Measurements from ENCODE around the gene TBK1. TPM values are rescaled to one million over a fixed set of nuclear protein-coding genes. Genes with fewer than 3 reads are reported as not detected.
"Not testable (repeated sequence)": the region's sequence is repeated elsewhere in the genome, so short reads cannot be mapped to it uniquely, and the experiment has no call there.

The TBK1 gene
- total RNA-seq, 1 donor from 2014 or later = 7.4 TPM

- ATAC-seq (no peak), DNase-seq (ENCODE audit: low spot score) (no peak)
These were observed 86.2 kb downstream of the TBK1 start for GRCh38 chr12:64538121-64538520.

- not testable (repeated sequence) for DNase-seq (ENCODE audit: low spot score); ATAC-seq
These were observed 90.6 kb downstream of the TBK1 start for GRCh38 chr12:64542409-64543047.

GRCh38 chr12:64544371-64545080, 92.6 kb downstream of the TBK1 start:
- DNase-seq (ENCODE audit: low spot score) (no peak), ATAC-seq (no peak)

- ATAC-seq (no peak), DNase-seq (ENCODE audit: low spot score) (no peak)
These were observed 93.1 kb downstream of the TBK1 start for GRCh38 chr12:64545081-64545382.

GRCh38 chr12:64549108-64549507, 97.2 kb downstream of the TBK1 start:
- ATAC-seq (no peak), DNase-seq (ENCODE audit: low spot score) (no peak)

GRCh38 chr12:64550755-64551154, 98.8 kb downstream of the TBK1 start:
- ATAC-seq (no peak), DNase-seq (ENCODE audit: low spot score) (no peak)

- no peak for ATAC-seq
- no peak for DNase-seq (ENCODE audit: low spot score)
These were observed 99.8 kb downstream of the TBK1 start for GRCh38 chr12:64551676-64552075.

Other genes with a start within 250 kb of the TBK1 start
- gene KICS2, start 229.8 kb upstream of the TBK1 start, total RNA-seq = 6.9 TPM
- not detected for gene C12orf56, start 61.4 kb upstream of the TBK1 start, total RNA-seq
- 29.4 TPM for gene XPOT, start 47.7 kb upstream of the TBK1 start, total RNA-seq
- gene RASSF3, start 158.4 kb downstream of the TBK1 start, total RNA-seq = 11.2 TPM

Data from left lobe of liver (tissue), 2 donors.